HepG2 (cell line): ENCODE results near the gene PXDC1. TPM values are rescaled to one million over a fixed set of nuclear protein-coding genes. Genes with fewer than 3 reads are reported as not detected.

Experiments
- ADNP ChIP-seq: sonication (generic); formaldehyde crosslinking; IDR thresholded peaks from 2 replicates; pipeline ENCODE4 v1.4.0; 2020; ENCODE audit warnings: missing genetic modification reagents
- ISL2 ChIP-seq: sonication (generic); formaldehyde crosslinking; IDR thresholded peaks from 2 replicates; pipeline ENCODE4 v1.5.0; 2020; ENCODE audit warnings: missing genetic modification reagents
- KDM1A ChIP-seq: IDR thresholded peaks from 2 replicates; pipeline ENCODE4 v1.6.1; 2016; ENCODE audit warnings: missing compliant biosample characterization
- MED1 ChIP-seq: sonication (generic); formaldehyde crosslinking; IDR thresholded peaks from 2 replicates; pipeline ENCODE4 v1.4.0; 2020; ENCODE audit warnings: missing genetic modification reagents
- MED8 ChIP-seq: sonication (generic); formaldehyde crosslinking; IDR thresholded peaks from 2 replicates; pipeline ENCODE4 v1.8.1; 2023; ENCODE audit warnings: mild to moderate bottlenecking, missing genetic modification reagents; ENCODE audit not compliant: insufficient replicate concordance
- MIER3 ChIP-seq: IDR thresholded peaks from 2 replicates; pipeline ENCODE4 v1.6.1; 2016; ENCODE audit warnings: missing compliant biosample characterization, borderline replicate concordance
- NR2F1 ChIP-seq, 2 experiments: fragments of 450-650 bp in 1 of 2; formaldehyde crosslinking in 1 of 2; IDR thresholded peaks; 2 replicates each; pipeline versions ENCODE4 v1.5.0 to v1.6.1; 2016 to 2020; ENCODE audit warnings: mild to moderate bottlenecking in 1 of 2, missing compliant biosample characterization in 1 of 2, missing genetic modification reagents in 1 of 2, moderate library complexity in 1 of 2
- NR2F6 ChIP-seq, 2 experiments: IDR thresholded peaks; 2 replicates each; pipeline ENCODE4 v1.6.1; 2016; ENCODE audit warnings: antibody characterized with exemption in 1 of 2, mild to moderate bottlenecking in 1 of 2
- PCBP2 ChIP-seq: fragments of 200-400 bp; formaldehyde crosslinking; optimal IDR thresholded peaks from 2 replicates; pipeline ENCODE3; 2018; ENCODE audit warnings: low read length, low read depth; ENCODE audit not compliant: poor library complexity, severe bottlenecking
- RBAK ChIP-seq: sonication (generic); formaldehyde crosslinking; IDR thresholded peaks from 2 replicates; pipeline ENCODE4 v1.5.1; 2020; ENCODE audit warnings: mild to moderate bottlenecking, missing genetic modification reagents
- RFXAP ChIP-seq: sonication (generic); formaldehyde crosslinking; IDR thresholded peaks from 2 replicates; pipeline ENCODE4 v1.4.0; 2020; ENCODE audit warnings: missing genetic modification reagents, borderline replicate concordance
- TSC22D2 ChIP-seq: sonication (generic); formaldehyde crosslinking; IDR thresholded peaks from 2 replicates; pipeline ENCODE4 v1.5.1; 2020; ENCODE audit warnings: missing genetic modification reagents, mild to moderate bottlenecking, borderline replicate concordance
- ZBTB1 ChIP-seq: sonication (generic); formaldehyde crosslinking; IDR thresholded peaks from 2 replicates; pipeline ENCODE4 v1.4.0; 2020; ENCODE audit warnings: missing genetic modification reagents, borderline replicate concordance
- ZNF121 ChIP-seq: sonication (generic); formaldehyde crosslinking; IDR thresholded peaks from 2 replicates; pipeline ENCODE4 v1.5.0; 2020; ENCODE audit warnings: mild to moderate bottlenecking, missing genetic modification reagents
- ZNF558 ChIP-seq: sonication (generic); formaldehyde crosslinking; IDR thresholded peaks from 2 replicates; pipeline ENCODE4 v1.9.0; 2022; ENCODE audit warnings: mild to moderate bottlenecking, missing genetic modification reagents, borderline replicate concordance
- ZNF607 ChIP-seq: sonication (generic); formaldehyde crosslinking; IDR thresholded peaks from 2 replicates; pipeline ENCODE4 v1.5.1; 2020; ENCODE audit warnings: missing genetic modification reagents, mild to moderate bottlenecking, borderline replicate concordance
- ZSCAN9 ChIP-seq: IDR thresholded peaks from 2 replicates; pipeline ENCODE4 v1.6.1; 2016; ENCODE audit warnings: borderline replicate concordance
- polyA plus RNA-seq, 8 experiments: library from polyadenylated mRNA; depleted of rRNA in 3 of 8; stranded (reverse) in 7 of 8; unstranded in 1 of 8; fragments of >200 nt; fragmentation: Illumina TruSeq in 4 of 8; extraction: Trizol in 4 of 8; gene quantifications; 2 replicates each; pipeline versions ENCODE4 v1.2.1 to v1.2.3, GENCODE V29; 2011 to 2016; ENCODE audit warnings: low read depth in 4 of 8, missing spikeins in 1 of 8, mixed read lengths in 1 of 8; ENCODE audit not compliant: insufficient read depth in 1 of 8
- total RNA-seq, 5 experiments: library from RNA; depleted of rRNA; stranded (reverse); fragments of >200 nt; fragmentation: Illumina TruSeq; extraction: Trizol; gene quantifications; 2 replicates each; pipeline ENCODE4 v1.2.3, GENCODE V29; 2016; ENCODE audit warnings: low read depth in 1 of 5
- TF ChIP-seq, protein P1 (sequence below): fragments of 450-650 bp; IDR thresholded peaks from 2 replicates; pipeline ENCODE4 v1.6.1; 2017
- TF ChIP-seq, protein P2 (sequence below): sonication (generic); formaldehyde crosslinking; IDR thresholded peaks from 2 replicates; pipeline ENCODE4 v1.4.0; 2020; ENCODE audit warnings: missing genetic modification reagents
- TF ChIP-seq, protein P3 (sequence below): sonication (generic); formaldehyde crosslinking; IDR thresholded peaks from 2 replicates; pipeline ENCODE4 v1.4.0; 2020; ENCODE audit warnings: missing genetic modification reagents; ENCODE audit errors: not compliant biosample characterization
- TF ChIP-seq, protein P4 (sequence below): sonication (generic); formaldehyde crosslinking; conservative IDR thresholded peaks from 2 replicates; pipeline ENCODE4 v1.8.0; 2022; ENCODE audit warnings: mild to moderate bottlenecking, moderate library complexity, missing genetic modification reagents
- TF ChIP-seq, protein P5 (sequence below): sonication (generic); formaldehyde crosslinking; IDR thresholded peaks from 2 replicates; pipeline ENCODE4 v1.8.0; 2022; ENCODE audit warnings: mild to moderate bottlenecking, missing genetic modification reagents, borderline replicate concordance

PXDC1 gene
- total and polyA plus RNA-seq, 2 of the 13 experiments (the other 11 are each of a cell fraction or from before 2014, with no cell fraction given), result 32.4 to 34.7 TPM

DNA sequence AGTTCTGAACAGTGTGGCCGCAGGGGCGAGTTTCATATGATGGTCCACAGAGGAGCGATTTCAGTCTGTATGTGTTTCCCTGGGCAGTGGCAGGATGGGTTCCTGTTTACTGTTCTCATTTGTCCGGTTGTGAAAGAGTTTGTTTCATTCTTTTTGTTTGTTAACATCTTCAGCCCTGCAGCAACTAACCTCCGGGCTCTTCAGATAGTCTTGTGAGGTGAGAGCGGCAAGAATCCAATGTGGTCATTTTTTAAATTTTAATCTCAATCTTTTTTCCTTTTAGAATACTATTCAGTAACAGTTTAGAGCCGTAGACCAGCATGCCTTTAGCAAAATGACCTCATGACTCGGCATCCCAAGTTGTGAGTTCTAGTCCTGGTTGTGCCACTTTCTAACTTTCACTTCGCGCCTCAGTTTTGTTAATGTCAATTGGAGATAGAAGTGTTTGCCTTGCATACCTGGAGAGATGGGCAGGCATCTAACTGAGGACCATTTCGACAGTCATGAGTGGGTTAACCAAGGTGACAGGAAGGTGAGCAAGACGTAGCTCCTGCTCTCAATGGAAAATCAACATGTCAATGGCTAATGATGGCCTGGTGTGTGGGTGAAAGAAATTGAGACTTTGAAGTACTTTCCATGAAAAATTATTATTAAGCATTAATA, 38.5 kb upstream of the PXDC1 start (continued):
- TF ChIP-seq, protein P1, sequence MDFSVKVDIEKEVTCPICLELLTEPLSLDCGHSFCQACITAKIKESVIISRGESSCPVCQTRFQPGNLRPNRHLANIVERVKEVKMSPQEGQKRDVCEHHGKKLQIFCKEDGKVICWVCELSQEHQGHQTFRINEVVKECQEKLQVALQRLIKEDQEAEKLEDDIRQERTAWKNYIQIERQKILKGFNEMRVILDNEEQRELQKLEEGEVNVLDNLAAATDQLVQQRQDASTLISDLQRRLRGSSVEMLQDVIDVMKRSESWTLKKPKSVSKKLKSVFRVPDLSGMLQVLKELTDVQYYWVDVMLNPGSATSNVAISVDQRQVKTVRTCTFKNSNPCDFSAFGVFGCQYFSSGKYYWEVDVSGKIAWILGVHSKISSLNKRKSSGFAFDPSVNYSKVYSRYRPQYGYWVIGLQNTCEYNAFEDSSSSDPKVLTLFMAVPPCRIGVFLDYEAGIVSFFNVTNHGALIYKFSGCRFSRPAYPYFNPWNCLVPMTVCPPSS, result no peak
- 0 out of 2 replicates have a peak, but pooled peaks have one; percentile 17 for TF ChIP-seq KDM1A
- no peak for TF ChIP-seq ZNF558
- no peak for TF ChIP-seq ZBTB1
- TF ChIP-seq ADNP, result peak; percentile 36; the same call in 1 of the 2 replicates
- TF ChIP-seq, protein P2, sequence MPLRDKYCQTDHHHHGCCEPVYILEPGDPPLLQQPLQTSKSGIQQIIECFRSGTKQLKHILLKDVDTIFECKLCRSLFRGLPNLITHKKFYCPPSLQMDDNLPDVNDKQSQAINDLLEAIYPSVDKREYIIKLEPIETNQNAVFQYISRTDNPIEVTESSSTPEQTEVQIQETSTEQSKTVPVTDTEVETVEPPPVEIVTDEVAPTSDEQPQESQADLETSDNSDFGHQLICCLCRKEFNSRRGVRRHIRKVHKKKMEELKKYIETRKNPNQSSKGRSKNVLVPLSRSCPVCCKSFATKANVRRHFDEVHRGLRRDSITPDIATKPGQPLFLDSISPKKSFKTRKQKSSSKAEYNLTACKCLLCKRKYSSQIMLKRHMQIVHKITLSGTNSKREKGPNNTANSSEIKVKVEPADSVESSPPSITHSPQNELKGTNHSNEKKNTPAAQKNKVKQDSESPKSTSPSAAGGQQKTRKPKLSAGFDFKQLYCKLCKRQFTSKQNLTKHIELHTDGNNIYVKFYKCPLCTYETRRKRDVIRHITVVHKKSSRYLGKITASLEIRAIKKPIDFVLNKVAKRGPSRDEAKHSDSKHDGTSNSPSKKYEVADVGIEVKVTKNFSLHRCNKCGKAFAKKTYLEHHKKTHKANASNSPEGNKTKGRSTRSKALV (CRISPR knock-in tag), result peak; percentile 43
- no peak for TF ChIP-seq TSC22D2 (CRISPR knock-in tag)
- TF ChIP-seq NR2F1 (CRISPR knock-in tag; IDR thresholded peaks at IDR 0.05), result no peak
- TF ChIP-seq ZNF121, result no peak
- TF ChIP-seq, protein P3, sequence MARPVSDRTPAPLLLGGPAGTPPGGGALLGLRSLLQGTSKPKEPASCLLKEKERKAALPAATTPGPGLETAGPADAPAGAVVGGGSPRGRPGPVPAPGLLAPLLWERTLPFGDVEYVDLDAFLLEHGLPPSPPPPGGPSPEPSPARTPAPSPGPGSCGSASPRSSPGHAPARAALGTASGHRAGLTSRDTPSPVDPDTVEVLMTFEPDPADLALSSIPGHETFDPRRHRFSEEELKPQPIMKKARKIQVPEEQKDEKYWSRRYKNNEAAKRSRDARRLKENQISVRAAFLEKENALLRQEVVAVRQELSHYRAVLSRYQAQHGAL, result no peak
- peak; percentile 65 for TF ChIP-seq ISL2 (CRISPR knock-in tag)
- TF ChIP-seq ZNF607 (CRISPR knock-in tag), result 0 out of 2 replicates have a peak, but pooled peaks have one; percentile 14
- TF ChIP-seq MED1 (CRISPR knock-in tag), result peak; percentile 93
- no peak for TF ChIP-seq ZSCAN9 (CRISPR knock-in tag)
- peak; percentile 34 for TF ChIP-seq MED8 (CRISPR knock-in tag)
- no peak for TF ChIP-seq NR2F6 (IDR thresholded peaks at IDR 0.05)
- TF ChIP-seq NR2F6 (CRISPR knock-in tag; IDR thresholded peaks at IDR 0.05), result no peak
- no peak for TF ChIP-seq RBAK (CRISPR knock-in tag)
- TF ChIP-seq, protein P4, sequence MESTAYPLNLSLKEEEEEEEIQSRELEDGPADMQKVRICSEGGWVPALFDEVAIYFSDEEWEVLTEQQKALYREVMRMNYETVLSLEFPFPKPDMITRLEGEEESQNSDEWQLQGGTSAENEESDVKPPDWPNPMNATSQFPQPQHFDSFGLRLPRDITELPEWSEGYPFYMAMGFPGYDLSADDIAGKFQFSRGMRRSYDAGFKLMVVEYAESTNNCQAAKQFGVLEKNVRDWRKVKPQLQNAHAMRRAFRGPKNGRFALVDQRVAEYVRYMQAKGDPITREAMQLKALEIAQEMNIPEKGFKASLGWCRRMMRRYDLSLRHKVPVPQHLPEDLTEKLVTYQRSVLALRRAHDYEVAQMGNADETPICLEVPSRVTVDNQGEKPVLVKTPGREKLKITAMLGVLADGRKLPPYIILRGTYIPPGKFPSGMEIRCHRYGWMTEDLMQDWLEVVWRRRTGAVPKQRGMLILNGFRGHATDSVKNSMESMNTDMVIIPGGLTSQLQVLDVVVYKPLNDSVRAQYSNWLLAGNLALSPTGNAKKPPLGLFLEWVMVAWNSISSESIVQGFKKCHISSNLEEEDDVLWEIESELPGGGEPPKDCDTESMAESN (CRISPR knock-in tag), result 0 out of 2 replicates have a peak, but pooled peaks have one; percentile 27
- TF ChIP-seq PCBP2, result no peak
- TF ChIP-seq MIER3 (CRISPR knock-in tag), result no peak
- TF ChIP-seq RFXAP (CRISPR knock-in tag), result 0 out of 2 replicates have a peak, but pooled peaks have one; percentile 61
- TF ChIP-seq, protein P5, sequence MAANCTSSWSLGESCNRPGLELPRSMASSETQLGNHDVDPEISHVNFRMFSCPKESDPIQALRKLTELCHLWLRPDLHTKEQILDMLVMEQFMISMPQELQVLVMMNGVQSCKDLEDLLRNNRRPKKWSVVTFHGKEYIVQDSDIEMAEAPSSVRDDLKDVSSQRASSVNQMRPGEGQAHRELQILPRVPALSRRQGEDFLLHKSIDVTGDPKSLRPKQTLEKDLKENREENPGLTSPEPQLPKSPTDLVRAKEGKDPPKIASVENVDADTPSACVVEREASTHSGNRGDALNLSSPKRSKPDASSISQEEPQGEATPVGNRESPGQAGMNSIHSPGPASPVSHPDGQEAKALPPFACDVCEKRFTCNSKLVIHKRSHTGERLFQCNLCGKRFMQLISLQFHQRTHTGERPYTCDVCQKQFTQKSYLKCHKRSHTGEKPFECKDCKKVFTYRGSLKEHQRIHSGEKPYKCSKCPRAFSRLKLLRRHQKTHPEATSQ (CRISPR knock-in tag), result no peak
